HG03066 (cell line): ENCODE data around the gene IZUMO4.
A peak's percentile ranks its signal among the peaks of the same experiment; 100 is the strongest.

Experiments used
- ATAC-seq: cut with Tn5 transposase; IDR thresholded peaks from one replicate; pipeline ENCODE4 v1.9.1; 2021; ENCODE audit warnings: low read depth; ENCODE audit not compliant: unreplicated experiment

The IZUMO4 gene

GRCh38 chr19:2058570-2059421, 37.9 kb upstream of the IZUMO4 start:
- ATAC-seq = no peak

GRCh38 chr19:2059422-2060201, 37.1 kb upstream of the IZUMO4 start:
- no peak for ATAC-seq

GRCh38 chr19:2060884-2061494, 35.7 kb upstream of the IZUMO4 start:
- peak; percentile 24 for ATAC-seq

GRCh38 chr19:2061495-2062388, 35.0 kb upstream of the IZUMO4 start:
- ATAC-seq = peak; percentile 81

- ATAC-seq = no peak
These were observed 34.4 kb upstream of the IZUMO4 start for GRCh38 chr19:2062389-2062729.

GRCh38 chr19:2062770-2063169, 33.9 kb upstream of the IZUMO4 start:
- no peak for ATAC-seq

- ATAC-seq = no peak
These were observed 32.9 kb upstream of the IZUMO4 start for GRCh38 chr19:2063824-2064223.

GRCh38 chr19:2064395-2064787, 32.3 kb upstream of the IZUMO4 start:
- ATAC-seq = no peak

GRCh38 chr19:2064788-2065524, 31.8 kb upstream of the IZUMO4 start:
- no peak for ATAC-seq

GRCh38 chr19:2070436-2070827, 26.3 kb upstream of the IZUMO4 start:
- no peak for ATAC-seq

GRCh38 chr19:2070986-2071673, 25.6 kb upstream of the IZUMO4 start:
- no peak for ATAC-seq

- ATAC-seq = no peak
These were observed 23.8 kb upstream of the IZUMO4 start for GRCh38 chr19:2072757-2073551.

GRCh38 chr19:2076526-2076944, 20.2 kb upstream of the IZUMO4 start:
- no peak for ATAC-seq

GRCh38 chr19:2077398-2077797, 19.3 kb upstream of the IZUMO4 start:
- no peak for ATAC-seq

GRCh38 chr19:2077833-2078619, 18.7 kb upstream of the IZUMO4 start:
- ATAC-seq = no peak

GRCh38 chr19:2079076-2079864, 17.4 kb upstream of the IZUMO4 start:
- no peak for ATAC-seq

GRCh38 chr19:2079865-2080301, 16.8 kb upstream of the IZUMO4 start:
- ATAC-seq = no peak
